Adrenal gland (tissue), 5 donors: ENCODE results near the gene KDM7A.

Experiments used
- CTCF ChIP-seq, 6 experiments: fragments of 450-650 bp in 4 of 6; fragments of 200-600 bp in 2 of 6; sonication (generic) in 1 of 6; IDR thresholded peaks; 1 replicate in 5 of 6; 2 replicates in 1 of 6; pipeline versions ENCODE4 v1.5.1 to v1.8.0; 2016 to 2021; ENCODE audit warnings: antibody characterized with exemption in 6 of 6, mild to moderate bottlenecking in 2 of 6, moderate library complexity in 1 of 6
- POLR2A ChIP-seq, 2 donors: fragments of 450-650 bp; IDR thresholded peaks; one replicate each; pipeline ENCODE4 v1.6.1; 2017; ENCODE audit warnings: antibody characterized with exemption in 2 of 2, mild to moderate bottlenecking in 2 of 2, moderate library complexity in 1 of 2
- donor health status: DM: no; HTN: no; CAD: no.

- no peak for TF ChIP-seq CTCF (IDR thresholded peaks at IDR 0.05)
- no peak for TF ChIP-seq POLR2A (IDR thresholded peaks at IDR 0.05)
Measured at GRCh38 chr7:140050100-140050499, 126.7 kb downstream of the KDM7A start.
